GM20431 (cell line): ENCODE measurements around the gene PI4K2B.
"Not testable (repeated sequence)": the region's sequence is repeated elsewhere in the genome, so short reads cannot be mapped to it uniquely, and the experiment has no call there.

Experiments
- in situ Hi-C: fragments of 300-500 bp; cut with MseI, MboI; formaldehyde crosslinking; loops from one replicate; pipeline ENCODE4 v1.15.0; 2020; ENCODE audit warnings: low sequenced_read_pairs; ENCODE audit not compliant: unreplicated experiment

The PI4K2B gene

DNA sequence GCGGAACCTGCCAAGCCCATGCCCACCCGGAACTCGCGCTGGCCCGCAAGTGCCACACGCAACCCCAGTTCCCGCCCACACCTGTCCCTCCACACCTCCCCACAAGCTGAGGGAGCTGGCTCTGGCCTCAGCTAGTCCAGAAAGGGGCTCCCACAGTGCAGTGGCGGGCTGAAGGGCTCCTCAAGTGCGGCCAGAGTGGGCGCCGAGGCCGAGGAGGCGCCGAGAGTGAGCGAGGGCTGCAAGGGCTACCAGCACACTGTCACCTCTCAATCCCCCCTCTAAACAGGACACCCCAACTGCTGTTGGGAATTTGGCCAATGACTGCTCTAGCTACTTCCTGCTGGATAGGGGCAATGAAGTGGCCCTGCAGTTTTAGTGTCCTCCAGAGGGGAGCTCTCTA lies 5.7 kb downstream of the PI4K2B start:
- in situ Hi-C loops, result not testable (repeated sequence)

DNA sequence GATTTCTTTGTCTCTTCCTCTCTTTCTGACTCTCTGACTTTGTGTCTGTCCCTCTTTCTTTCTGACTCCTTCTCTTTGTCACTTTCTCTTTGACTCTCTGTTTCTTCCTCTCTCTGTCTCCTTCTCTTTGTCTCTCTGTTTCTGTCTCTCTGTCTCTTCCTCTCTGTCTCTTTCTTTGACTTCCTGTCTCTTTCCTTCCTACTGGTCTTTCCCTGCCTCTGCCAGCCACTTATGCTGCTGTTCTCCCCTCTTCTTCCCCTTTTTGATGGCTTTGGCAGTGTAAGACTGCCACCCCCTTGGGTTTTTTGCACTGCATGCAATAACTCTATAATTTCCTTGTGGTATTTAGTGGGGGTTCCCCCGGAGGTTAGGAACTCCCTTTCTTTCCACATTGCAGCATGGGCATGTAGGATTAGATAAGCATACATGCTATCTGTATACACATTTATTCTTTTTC lies 6.9 kb downstream of the PI4K2B start:
- in situ Hi-C loops, result not testable (repeated sequence)

DNA sequence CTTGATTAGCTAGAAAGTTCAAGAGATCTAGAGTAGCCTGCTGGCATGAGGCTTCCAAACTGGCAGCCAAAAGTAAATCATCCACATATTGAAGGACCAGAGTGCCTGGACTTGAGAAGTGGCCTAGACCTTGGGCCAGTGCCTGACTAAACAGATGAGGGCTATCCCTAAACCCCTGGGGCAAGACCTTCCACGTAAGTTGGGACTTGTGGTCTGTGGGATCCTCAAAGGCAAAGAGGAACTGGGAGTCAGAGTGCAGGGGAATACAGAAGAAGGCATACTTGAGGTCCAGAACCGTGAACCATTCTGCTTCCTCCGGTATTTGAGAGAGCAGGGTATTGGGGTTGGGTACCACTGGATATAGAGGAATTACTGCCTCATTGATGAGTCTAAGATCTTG lies 8.4 kb downstream of the PI4K2B start:
- in situ Hi-C loops, result not testable (repeated sequence)

DNA sequence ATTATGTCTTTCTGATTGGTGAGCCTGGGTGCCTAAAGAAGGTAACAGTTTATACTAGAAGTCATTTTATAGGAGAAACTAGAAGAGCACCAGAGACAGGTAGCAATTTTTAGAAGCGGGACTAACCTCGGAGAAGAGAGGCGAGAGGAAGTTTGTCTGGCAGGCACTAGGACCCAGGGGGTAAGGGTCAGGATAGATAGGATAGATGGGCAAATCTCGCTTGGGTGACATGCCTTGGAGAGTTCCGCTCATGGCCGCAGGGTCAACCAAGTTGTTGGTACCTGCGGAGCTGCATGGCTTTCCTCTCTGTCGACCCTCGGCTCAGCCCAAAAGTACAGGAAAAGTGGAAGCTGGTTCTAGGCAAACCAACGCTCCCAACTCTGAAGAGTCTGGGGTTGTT lies 11.3 kb downstream of the PI4K2B start:
- in situ Hi-C loops, result no loop called here

DNA sequence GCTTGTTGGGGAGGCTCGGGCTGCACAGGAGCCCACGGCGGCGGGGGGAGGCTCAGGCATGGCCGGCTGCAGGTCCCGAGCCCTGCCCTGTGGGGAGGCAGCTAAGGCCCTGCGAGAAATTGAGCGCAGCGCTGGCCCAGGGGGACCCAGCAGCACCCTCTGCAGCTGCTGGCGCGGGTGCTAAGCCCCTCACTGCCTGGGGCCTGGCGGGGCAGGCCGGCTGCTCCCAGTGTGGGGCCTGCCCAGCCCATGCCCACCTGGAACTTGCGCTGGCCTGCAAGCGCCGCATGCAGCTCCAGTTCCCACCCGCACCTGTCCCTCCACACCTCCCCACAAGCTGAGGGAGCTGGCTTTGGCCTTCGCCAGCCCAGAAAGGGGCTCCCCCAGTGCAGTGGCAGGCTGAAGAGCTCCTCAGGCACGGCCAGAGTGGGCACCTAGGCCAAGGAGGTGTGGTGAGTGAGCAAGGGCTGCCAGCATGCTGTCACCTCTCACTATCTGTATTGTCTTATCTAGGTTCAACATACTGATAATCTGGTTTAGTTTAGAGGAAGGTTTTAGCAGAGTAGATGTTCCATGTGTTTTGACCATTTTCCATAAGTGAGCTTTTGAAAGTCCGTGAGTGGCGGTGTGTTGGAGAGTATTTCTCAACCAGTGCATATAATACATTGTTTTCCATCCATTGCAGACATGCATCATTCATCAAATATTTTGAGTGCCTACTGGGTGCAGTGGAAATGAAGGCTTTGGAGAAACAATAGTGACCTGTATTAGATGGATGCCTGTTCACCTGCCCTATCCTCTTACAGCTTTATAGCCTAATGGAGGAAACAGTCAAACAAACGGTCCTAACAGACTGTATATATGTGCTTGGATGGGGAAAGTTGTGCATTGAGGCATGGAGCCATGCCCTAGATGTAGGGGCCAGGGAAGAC lies 13.1 kb downstream of the PI4K2B start:
- in situ Hi-C loops, result no loop called here

DNA sequence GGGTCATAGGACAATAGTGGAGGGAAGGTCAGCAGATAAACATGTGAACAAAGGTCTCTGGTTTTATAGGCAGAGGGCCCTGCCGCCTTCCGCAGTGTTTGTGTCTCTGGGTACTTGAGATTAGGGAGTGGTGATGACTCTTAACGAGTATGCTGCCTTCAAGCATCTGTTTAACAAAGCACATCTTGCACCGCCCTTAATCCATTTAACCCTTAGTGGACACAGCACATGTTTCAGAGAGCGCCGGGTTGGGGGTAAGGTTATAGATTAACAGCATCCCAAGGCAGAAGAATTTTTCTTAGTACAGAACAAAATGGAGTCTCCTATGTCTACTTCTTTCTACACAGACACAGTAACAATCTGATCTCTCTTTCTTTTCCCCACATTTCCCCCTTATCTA lies 15.0 kb downstream of the PI4K2B start:
- in situ Hi-C loops, result not testable (repeated sequence)

DNA sequence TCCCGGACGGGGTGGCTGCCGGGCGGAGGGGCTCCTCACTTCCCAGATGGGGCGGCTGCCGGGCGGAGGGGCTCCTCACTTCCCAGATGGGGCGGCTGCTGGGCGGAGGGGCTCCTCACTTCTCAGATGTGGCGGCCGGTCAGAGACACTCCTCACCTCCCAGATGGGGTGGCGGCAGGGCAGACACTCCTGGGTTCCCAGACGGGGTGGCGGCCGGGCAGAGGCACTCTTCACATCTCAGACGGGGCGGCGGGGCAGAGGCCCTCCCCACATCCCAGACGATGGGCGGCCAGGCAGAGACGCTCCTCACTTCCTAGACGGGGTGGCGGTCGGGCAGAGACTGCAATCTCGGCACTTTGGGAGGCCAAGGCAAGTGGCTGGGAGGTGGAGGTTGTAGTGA lies 15.7 kb downstream of the PI4K2B start:
- in situ Hi-C loops, result not testable (repeated sequence)

DNA sequence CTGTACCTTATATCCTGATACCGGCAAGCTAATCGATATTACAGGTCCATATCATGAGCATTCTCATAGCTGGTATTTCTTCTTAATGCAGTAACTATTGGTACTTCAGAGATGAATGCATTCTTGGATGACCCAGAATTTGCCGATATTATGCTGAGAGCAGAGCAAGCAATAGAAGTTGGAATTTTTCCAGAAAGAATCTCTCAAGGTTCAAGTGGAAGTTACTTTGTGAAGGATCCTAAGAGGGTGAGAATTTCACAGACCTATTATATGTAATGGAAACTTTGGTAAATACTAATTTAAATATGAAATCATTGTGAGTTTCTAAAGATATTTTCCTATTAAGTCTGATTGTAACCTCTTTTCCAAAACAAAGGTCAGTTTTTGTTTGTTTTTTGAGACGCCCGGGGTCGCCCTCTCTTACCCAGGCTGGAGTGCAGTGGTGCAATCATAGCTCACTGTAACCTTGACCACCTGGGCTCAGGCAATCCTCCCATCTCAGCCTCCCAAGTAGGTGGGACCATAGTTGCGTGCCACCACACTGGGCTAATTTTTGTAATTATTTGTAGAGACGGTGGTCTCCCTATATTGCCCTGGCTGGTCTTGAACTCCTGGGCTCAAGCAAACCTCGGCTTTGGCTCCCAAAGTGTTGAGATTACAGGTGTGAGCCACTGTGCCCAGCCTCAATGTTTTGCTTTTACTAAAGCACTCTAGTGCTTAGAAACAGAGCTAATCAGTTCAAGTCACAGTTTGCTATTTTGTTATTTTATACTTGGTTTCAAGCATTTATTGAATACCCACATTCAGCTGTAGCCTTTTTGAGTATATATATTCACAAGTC lies 18.6 kb downstream of the PI4K2B start:
- in situ Hi-C loops, result no loop called here

DNA sequence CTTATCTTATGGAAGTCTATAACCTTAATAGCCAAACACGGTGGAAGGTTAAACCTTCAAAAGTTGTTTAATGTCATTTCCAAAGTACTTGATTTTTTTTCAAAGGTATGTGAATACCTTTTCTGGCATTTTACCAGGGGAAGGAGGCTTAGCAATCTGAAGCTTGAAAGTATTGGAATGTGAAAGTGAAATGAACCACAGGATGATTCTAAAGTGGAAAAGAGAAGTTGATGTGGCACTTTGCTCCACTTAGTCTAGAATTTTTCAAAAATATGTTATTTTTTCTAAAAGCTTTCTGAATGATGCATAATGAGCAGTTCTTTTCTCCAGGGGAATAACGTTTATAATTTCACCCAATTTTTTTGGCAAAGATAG lies 19.2 kb downstream of the PI4K2B start:
- in situ Hi-C loops, result no loop called here

DNA sequence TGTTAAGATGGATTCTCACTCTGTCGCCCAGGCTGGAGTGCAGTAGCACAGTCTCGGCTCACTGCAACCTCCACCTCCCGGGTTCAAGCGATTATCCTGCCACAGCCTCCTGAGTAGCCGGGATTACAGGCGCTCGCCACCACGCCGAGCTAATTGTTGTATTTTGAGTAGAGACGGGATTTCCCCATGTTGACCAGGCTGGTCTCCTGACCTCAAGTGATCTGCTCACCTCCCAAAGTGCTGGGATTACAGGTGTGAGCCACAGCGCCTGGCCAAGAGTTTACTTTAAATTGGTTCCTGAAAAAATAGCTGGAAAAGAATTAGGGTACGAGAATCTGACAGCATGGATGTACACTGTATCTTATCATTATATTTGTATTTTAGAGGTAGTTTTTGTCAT lies 20.0 kb downstream of the PI4K2B start:
- in situ Hi-C loops, result not testable (repeated sequence)

DNA sequence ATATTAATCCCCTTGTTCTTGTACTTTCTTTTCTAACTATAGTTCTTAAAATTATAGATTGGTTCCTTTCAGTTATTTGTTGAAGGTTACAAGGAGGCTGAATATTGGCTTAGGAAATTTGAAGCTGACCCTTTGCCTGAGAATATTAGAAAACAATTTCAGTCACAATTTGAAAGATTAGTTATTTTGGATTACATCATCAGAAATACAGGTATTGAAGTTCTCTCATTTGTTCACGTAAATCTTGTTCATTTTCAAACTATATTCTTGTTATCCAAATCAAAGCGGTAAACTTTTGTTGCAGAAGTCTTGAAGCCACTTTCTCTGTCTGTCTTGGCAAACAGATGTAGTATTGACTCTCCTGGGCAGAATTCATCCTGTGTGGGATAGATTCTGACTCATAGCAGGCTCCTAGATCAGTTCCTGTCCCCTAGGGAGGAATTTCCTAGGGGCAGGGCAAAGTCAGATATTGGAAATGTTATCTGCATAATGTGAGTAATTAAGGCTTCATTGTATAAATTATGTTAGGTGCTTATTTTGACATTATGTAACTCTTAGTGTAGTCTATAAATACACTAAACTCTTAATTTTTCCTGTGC lies 25.2 kb downstream of the PI4K2B start:
- in situ Hi-C loops, result no loop called here

DNA sequence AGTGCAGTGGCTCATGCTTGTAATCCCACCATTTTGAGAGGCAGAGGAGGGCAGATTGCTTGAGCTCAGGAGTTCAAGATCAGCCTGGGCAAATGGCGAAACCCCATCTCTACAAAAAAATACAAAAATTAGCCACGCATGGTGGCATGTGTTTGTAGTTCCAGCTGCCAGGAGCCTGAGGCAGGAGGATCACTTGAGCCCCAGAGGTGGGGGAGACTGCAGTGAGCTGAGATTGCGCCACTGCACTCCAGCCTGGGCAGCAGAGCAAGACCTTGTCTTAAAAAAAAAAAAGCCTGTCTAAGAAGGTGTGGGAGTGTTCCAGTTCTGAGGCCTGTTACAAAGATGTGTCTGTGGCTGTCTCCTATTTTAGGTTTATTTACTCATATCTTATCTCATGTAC lies 38.0 kb downstream of the PI4K2B start:
- in situ Hi-C loops, result no loop called here

DNA sequence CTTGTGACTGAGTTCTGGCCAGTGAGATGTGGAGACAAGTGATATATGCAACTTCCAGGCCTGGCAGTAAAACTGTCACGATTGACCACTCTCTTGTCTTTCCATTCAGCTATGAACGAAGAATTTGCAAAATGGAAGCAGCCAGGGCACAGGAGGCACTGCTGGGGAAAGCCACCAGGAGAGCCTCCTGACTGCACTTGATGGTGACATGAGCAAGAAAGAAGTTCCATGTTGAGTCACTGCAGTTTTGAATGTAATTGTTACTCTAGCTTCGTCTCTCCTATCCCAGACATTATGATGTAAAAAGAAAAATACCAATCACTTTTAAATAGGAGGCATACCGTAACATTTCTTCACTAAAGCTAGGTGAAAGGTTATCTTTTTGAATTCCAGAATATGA lies 46.4 kb downstream of the PI4K2B start:
- in situ Hi-C loops, result no loop called here

DNA sequence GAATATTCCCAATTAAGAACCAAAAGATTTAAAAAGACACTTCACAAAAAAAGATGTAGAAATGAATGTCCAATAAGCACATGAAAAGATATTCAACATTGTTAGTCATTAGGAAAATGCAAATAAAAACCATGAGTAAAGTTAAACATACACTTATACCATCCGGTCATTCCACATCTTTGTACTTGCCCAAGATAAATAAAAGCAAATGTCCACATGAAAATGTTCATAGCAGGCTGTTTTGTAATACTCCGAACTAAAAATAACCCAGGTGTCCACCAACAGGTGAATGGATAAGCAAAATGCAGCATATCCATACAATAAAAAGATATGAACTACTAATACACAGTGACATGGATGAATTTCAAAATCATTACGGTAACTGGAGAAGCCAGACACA lies 50.1 kb downstream of the PI4K2B start:
- in situ Hi-C loops, result no loop called here

DNA sequence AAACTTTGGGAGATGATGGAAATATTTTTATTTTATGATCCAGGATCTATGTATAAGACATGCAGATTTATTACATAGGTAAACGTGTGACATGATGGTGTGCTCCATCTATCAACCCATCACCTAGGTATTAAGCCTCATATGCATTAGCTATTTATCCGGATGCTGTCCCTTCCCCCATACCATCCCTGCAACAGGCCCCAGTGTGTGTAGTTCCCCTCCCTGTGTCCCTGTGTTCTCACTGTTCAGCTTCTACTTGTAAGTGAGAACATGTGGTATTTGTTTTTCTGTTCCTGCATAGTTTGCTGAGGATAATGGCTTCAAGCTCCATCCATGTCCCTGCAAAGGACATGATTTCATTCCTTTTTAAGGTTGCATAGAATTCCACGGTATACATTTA lies 50.6 kb downstream of the PI4K2B start:
- in situ Hi-C loops, result no loop called here

DNA sequence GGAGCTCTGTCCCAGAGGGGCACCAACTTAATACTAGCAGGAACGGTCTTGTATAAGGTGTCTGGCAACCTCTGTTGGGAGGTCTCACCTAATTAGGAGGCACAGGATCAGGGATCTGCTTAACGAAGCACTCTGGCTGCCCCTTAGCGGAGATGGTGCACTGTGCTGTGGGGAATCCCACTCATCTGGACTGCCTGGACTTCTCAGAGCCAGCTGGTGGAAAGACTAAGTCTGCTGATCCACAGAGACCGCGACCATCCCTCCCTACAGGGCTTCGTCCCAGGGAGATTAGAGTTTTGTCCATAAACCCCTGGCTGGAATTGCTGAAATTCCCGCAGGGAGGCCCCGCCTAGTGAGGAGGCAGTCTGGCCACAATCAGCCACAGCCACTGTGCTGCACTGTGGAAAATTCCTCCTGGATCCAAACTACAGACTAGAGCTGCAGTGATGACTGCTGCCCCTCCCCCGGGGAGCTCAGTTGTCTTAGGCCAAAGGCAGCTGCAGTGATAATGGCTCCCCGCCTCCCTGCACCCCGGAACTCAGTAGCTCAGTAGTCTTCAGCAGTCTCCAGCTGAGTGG lies 56.7 kb downstream of the PI4K2B start:
- in situ Hi-C loops, result no loop called here

DNA sequence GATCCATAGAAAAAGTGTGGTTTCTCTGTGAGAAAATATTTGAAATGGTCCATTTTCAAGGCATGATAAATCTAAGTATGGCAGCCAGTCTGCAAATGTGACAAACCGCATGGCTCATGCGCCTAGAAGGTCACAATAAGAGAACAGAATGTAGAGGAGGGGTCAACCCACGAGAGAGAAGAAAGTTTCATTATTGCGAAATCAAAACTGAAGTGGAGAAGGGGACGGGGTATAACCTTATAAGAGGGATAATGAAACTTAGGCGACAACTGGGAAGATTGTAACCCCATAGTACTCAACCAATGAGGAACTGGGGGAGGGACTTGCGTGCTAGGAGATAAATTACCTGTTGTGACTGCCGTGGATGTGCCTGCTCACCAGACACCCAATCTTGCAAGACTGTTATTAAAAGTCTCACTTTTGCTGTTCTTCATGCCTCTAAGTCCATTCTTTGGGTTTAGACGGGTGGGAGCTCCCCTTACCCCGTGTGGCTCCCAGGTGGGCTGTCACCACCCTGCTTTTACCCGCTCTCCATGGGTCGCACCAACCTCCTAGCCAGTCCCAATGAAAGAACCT lies 57.4 kb downstream of the PI4K2B start:
- in situ Hi-C loops, result no loop called here

DNA sequence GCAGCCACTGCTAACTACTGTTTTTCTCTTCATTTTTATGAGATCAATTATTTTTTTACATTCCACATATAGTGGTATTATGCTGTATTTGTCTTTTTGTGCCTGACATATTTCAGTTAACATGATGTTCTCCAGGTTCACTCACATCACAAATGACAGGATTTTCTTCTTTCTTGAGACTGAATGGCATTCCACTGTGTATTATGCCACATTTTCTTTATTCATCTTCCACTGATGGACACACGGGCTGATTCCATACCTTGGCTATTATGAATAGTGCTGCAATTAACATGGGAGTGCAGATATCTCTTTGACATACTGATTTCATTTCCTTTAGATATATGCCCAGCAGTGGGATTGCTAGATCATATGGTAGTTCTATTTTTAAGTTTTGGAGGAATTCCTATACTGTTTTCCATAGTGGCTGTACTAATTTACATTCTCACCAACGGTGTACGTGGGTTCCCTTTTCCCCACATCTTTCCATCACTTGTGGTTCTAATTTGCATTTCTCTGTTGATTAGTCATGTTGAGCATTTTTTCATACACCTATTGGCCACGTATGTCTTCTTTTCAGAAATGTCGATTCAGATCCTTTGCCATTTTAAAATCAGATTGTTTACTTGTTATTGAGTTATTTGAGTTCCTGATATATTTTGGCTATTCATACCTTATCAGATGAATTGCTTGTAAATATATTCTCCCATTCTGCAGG lies 63.9 kb downstream of the PI4K2B start:
- in situ Hi-C loops, result no loop called here

DNA sequence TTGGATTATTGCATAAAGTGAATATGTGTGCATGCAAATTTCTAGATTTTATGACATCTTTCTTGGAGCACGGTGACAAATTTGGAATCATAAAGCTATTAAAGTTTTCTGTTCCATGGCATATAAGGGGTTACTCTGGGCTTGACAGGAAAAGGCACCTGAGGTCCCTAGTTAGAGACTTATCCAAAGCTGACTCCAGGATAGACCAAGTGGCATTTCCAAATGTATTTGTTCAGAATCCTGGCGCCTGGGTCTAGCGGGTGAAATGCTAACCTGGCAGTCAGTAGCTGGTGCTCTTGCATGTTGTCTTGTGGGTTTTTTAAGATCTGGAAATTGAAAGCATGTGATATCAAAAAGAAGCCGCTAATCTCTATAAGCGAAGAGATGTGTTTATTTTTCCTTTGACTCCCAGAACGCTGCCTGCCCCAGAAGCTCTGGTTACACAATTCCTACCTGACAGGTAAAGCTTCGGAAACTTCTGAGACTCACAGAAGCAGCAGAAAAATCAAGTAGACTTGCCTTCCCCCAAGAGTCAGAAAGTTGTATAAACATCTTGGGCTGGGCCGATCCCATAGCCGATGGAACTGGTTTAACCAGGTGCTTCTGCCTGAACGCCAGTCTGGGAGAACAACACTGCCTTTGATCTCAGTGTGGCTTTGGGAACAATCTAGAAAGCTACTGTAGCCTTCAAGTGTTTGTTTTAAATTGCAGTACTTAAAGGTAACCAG lies 65.8 kb downstream of the PI4K2B start:
- in situ Hi-C loops, result no loop called here
